ENCODE data around the gene INSYN2B.
"Not testable (repeated sequence)": the region's sequence is repeated elsewhere in the genome, so short reads cannot be mapped to it uniquely, and the experiment has no call there.

INSYN2B gene

DNA sequence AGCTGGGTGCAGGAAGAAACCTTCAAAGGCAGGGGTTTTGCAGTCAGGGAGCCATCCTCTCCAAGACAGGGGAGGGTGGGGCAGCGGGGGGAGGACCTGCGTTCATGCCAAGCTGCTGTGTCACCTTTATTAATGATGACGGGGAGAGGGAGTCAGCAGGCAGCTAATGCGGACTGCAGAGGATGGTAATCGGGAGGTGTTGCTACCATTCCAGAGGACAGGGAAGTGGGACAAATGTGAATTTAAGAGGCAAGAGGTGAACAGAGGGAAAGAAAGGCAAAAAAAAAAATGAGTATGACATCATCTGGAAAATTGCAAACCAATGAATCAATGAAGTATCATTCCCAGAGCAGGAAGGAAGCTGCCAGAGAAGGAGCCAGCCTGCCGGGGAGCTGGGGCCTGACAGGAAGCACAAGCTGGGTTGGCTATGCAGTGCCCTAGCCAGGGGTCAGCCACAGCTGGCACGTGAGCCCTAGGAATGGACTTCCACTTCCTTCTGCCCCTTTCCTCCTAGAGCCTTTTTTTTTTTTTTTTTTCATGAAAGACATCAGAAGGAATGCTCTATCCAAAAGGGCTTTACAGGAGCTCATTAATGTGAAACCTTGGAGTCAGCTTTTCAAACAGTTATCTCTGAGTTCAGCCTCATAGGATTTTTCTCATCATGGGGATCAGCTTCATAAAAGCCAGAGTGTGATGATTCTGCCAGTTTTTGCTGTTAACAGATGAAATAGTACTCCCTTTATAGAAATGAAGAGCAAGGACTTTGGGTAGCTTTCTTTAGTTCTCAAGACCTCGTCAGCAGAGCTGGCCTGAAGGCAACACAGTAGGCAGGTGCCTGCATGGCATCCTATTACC is 9.2 kb downstream of the INSYN2B start:
- no peak for DNase-seq

- no peak for DNase-seq
These were observed 10.0 kb downstream of the INSYN2B start for GRCh38 chr5:169970339-169970738.

- no peak for DNase-seq
These were observed 16.0 kb downstream of the INSYN2B start for GRCh38 chr5:169964246-169964645.

DNA sequence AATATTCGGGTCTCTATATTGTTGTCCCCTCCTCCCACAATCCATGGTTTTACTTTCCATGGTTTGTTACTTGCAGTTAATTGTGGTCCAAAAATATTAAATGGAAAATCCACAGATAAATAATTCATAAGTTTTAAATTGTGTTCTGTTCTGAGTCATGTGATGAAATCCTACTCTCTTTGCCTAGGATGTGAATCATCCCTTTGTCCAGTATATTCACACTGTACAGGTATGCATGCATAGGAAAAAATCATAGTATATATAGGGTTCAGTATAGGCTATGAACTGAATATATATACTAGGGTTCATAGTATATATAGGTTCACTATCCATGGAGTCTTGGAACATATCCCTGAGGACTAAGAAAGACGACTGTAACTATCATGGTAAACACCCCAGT is 19.6 kb downstream of the INSYN2B start:
- no peak for DNase-seq

DNA sequence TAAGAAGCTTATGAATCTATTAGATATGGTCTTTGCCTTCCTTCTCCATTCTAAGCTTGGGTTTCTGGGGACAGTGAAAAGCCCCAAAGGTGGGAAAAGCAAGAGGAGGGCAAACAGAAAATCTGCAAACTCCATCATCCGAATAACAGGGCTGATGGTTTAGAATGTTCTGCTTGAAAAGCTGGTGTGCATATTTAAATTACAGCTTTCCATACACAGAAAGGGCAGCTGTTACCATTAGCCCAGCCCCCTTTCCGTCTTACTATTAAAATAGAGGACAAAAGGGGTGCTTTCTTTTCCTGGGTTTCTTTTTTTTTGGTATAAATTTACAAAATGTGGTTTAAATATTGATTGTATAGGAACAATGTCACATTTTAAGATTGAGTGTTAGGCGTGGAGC is 22.0 kb downstream of the INSYN2B start:
- no peak for DNase-seq

DNA sequence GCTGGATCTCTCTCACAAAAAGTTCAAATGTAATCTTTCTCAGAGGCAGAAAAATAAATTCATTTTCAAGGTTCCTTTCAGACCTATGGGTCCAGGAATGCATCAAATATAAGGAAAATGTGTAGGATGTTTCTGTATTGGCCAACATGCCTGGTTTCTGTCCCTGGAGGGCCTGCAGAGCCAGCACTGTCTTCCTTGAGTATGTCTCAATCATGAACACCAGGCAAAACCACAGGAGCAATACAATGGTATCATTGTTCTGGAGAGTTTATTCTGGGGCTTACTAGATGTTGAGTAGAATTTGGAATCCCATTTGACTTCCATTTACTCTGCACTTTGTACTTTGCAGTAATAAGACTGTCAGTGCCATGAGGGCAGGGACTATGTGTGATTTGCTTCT is 23.5 kb downstream of the INSYN2B start:
- no peak for DNase-seq

DNA sequence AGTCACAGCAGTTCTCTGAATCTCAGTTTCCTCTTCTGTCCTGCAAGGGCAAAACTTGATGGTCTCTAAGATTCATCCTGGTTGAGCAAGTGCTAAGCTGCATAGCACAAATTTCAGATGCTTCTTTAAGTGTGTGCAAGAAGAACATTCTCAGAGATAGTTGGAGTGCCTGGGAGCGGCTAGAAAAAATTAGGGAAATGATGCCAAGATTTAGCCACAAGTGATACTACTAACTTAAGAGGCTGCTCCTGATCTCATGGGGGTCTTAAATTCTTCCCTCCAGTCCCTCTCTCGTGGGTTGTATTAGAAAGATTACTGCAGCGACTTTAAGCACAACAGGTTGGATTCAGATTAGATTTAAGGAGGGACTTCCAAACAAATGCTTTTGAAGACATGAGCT is 24.2 kb downstream of the INSYN2B start:
- DNase-seq, result no peak

DNA sequence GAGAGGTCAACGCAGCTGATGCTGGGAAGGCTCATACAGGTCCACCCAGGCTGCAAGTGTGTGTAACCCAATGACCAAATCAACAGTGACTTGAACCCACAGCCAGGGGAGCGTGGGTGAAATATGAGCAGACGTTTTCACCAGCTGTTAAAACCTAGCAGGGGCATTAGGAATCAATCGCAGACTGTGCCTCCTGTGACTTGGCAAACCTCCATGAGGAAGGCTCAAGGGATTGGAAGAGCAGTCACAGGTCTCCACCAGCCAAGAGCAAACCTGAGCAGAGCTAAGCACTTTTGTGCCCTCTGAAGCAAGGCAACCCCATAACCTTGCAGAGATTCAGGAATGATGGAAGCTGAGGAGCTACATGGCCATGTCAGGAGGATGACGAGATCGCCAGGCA is 25.5 kb downstream of the INSYN2B start:
- no peak for DNase-seq

GRCh38 chr5:169953196-169953595 is 27.1 kb downstream of the INSYN2B start:
- DNase-seq, result not testable (repeated sequence)

GRCh38 chr5:169950333-169950732 is 30.0 kb downstream of the INSYN2B start:
- DNase-seq, result no peak

DNA sequence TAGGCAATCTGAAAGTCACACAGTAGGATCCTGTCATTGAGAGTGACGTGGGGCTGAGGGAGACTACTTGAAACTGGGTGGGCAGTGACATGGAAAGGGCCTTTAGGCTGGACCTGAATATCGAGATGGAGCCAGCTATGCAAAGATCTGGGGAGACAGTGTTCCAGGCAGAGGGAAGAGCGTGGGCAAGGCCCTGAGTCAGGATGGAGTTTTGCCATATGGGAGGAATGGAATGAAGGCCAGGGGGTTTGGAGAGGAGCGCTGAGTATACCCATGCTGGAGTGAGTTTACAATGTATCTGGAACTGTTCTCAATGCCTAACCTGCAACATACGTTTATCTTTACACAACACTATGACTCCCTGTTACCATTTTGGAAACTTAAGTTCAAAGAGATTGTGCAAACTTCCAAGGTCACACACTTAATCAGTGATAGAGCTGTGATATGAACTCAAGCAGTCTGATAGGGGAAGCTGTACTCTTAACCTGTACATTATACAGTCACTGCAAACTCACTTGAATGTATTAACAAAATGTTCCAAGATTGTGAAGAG is 33.5 kb downstream of the INSYN2B start:
- DNase-seq, result no peak

DNA sequence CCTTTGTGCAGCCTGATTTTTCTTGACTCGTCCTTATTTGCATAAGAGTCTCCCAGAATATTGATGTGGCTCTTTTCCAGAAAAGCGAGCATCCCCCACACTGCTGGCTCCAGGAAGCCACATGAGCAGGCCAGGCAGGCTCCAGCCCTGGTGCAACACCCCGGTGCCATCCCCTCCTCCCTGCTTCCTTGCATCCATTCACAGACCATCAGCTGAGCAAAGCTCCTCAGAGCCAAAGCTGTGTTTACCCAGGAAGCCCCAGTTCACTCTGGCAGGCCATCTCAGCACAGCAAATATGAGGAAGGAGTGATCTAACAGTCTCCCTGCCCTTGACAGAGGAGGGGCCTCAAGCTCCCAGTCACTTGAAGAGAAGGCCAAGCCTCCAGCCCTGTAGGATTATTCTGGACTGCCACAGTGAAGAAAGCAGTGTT is 34.4 kb downstream of the INSYN2B start:
- no peak for DNase-seq

DNA sequence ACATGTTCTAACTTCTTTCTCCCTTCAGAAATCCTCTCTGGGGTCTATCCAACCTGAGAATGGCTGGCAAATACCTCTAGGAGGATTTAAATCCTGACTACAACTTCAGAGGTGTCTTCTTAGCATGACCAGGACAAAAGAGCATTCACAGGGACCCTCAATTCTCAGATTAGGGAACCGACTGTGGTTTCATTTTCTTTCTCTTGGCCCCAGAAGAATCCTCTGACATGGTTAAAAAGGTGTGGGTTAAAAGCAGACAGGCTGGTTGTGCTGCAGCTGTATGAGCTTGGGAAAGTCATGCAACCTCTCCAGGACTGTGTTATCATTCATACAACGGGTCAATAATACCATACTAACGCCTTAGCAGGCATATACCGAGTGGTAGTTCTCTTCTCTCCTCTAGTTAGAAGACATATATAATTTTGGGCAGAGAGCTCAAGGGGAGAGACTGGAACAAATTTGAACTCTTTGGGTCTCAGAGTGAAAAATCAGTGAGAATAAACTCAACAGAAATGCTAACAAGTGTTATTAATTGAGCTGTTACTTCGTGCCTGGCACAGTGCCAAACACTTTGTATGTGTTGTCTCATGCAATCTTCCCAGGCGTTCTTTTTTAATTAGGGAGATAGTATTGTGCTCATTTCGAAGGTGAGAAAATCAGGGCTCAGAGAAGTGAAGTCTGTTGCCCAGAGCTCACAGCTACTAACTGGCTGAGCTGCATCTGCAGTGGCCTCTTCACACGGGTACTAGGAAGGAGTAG is 35.2 kb downstream of the INSYN2B start:
- DNase-seq, result no peak

- no peak for DNase-seq
These were observed 36.2 kb downstream of the INSYN2B start for GRCh38 chr5:169944115-169944514.

DNA sequence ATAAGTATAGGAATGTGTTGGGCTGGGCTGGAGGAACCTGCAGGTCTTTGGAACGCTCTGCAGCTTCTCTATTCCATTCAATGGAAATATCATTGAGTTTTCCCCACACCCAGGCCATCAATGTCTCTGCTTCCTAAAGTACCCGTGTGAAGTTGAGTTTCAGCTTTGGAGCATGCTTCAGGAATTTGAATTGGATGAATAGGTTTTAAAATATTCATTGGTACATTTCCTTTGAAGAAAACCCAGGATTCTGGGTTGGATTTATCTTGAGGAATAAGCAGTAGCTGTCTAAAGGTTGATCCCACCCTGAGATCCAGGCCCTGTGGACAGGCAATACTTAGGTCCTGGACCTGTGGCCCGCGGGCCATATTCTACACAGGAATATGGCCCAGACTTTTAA is 37.3 kb downstream of the INSYN2B start:
- DNase-seq, result no peak

DNA sequence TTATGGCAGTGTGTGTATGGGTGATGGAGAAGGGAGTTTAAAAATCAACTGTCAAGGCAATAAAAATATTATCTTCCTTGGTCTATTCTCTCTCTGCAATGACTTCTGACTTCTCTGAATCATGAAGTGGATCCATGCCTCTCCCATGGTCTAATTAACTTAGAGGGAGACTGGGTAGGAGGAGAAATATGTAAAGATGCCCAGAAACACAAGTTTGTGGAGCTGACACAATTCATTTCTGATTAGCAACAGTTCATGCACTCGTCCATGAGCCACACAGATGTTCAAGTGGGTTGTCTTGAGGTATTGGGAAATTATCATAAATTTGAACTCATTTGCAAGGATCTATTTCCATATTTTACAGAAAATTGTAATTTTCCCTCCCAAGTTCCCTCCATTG is 38.1 kb downstream of the INSYN2B start:
- DNase-seq, result no peak

GRCh38 chr5:169941542-169941941 is 38.8 kb downstream of the INSYN2B start:
- no peak for DNase-seq

DNA sequence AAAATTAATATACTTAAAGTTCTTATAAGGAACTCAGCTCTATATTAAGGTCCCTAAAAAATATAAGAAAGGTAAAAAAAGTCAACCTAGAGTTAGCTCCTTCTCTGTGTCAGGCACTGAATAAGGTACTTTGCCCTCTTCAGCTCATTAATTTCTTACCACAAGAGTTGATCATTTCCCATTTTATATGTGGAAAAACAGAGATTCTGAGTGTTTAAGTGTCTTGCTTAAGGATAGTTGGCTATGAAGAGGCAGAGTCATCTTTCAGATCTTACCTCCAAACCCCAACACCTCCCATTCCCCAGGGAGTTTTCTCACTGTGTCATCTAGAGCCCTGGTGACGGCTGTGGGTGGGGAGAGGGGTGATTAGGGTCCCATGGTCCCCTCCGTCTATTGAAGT is 40.6 kb downstream of the INSYN2B start:
- DNase-seq, result no peak

- DNase-seq, result no peak
These were observed 41.9 kb downstream of the INSYN2B start for GRCh38 chr5:169938439-169938838.

DNA sequence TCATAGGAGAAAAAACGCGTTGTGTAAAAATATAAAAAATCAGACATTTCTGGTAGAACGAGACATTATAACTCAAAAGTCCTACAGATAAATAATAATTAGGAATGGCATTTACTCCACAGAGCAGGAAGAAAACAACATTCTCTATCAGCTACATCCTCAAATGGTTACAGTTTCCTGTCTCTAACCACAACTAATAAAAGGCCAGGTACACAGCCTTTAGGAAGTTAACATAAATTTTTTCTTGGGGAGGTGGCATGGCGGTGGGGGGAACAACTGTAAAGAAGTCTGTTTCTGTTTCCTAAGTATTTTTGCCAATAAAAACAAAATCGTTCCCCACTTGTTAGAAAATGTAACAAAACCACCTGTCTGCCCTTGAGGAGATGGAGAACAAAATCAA is 44.5 kb downstream of the INSYN2B start:
- no peak for DNase-seq

DNA sequence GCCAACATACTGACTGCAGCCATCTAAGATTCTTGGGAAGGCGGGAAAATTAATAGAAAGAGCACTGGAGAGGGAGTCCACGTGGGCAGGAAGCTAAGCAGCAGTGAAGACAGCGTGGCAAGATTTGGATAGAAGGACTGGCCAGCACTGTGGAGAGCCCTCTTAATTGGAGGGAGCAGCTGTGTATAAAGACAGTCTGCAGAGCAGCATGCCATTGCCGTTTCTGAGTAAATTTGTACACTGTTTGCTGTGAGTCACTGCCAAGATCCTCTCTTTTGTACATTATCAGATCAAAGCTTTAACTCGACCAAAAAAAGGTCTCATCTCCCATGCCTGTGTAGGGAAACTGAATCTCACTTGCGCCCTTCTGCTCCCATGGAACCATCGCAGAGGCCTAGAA is 45.3 kb downstream of the INSYN2B start:
- no peak for DNase-seq

DNA sequence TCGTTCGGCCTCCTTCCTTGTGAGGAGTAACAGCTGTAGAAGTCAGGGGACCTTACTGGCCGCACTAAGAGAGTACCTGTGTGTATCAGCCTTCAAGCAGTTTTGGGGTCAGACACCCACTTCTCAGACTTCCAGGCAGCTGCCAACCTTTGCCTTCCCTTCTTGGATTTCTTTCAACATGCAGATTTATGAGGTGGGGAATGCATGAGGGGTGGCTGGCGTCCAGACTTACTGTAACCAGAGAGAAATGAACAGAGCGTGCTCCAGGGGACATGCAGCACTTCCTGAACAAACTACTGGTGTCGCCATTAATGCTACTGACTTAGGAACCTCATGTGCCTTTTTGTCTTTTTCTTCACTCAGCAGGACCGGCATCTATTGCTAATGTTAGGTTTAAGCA is 46.7 kb downstream of the INSYN2B start:
- DNase-seq, result no peak

- no peak for DNase-seq
These were observed 47.2 kb downstream of the INSYN2B start for GRCh38 chr5:169933127-169933526.

DNA sequence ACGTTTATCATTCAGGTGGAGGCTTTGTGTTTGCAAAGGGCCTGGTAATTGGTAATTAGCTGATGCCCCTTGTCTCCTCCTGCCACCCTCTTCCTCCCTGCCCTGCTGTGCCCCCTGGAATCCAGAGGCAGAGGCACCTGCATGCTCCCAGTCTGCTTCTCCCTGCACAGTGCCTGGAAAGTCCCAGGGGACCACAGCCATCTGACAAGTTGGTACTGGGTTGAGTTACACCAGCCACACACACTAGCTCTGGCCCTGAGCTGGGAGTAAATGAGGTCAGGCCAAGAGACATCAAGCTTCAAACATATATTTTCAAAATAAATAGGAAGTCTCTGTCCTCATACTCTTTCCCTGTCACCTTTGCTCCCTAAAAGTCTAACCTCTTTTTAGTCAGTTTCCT is 56.3 kb downstream of the INSYN2B start:
- DNase-seq, result no peak

Data from activated CD8-positive, alpha-beta memory T cell treated with anti-CD3 and anti-CD28 coated beads, Interleukin-2, amount 50 U/mL, for 48 hours (primary cell).